Activated CD8-positive, alpha-beta T cell treated with anti-CD3 and anti-CD28 coated beads for 36 hours (primary cell): Measurements from ENCODE around the gene POLE2. TPM values are rescaled to one million over a fixed set of nuclear protein-coding genes. Genes with fewer than 3 reads are reported as not detected.
"Not testable (repeated sequence)": the region's sequence is repeated elsewhere in the genome, so short reads cannot be mapped to it uniquely, and the experiment has no call there.

Source experiments
- ATAC-seq: fragments of 200-7000 bp; cut with Tn5 transposase; one replicate; pipeline ENCODE4 v1.10.0; 2021; ENCODE audit warnings: mild to moderate bottlenecking, moderate library complexity
- CTCF ChIA-PET: fragments of 350-600 bp; sonication (Branson Sonifier 250); formaldehyde crosslinking; loops from one replicate; lab custom pipeline; 2021; ENCODE audit warnings: antibody characterized with exemption; lab: Charles Lee
- POLR2A ChIA-PET: fragments of 350-600 bp; sonication (Branson Sonifier 250); formaldehyde crosslinking; loops from one replicate; lab custom pipeline; 2021; ENCODE audit warnings: antibody characterized with exemption; lab: Charles Lee
- DNase-seq: peaks from one replicate; pipeline ENCODE4 v3.0.0-alpha.2; 2020
- H3K27ac Mint-ChIP-seq: one replicate; pipeline ENCODE4 v1.8.0; 2021; ENCODE audit warnings: mild to moderate bottlenecking, mixed read lengths
- H3K27me3 Mint-ChIP-seq: one replicate; pipeline ENCODE4 v1.8.0; 2021; ENCODE audit warnings: mixed read lengths
- H3K36me3 Mint-ChIP-seq: one replicate; pipeline ENCODE4 v1.8.0; 2021; ENCODE audit warnings: low read depth, mixed read lengths
- H3K4me1 Mint-ChIP-seq: one replicate; pipeline ENCODE4 v1.8.0; 2021; ENCODE audit warnings: low read depth, mixed read lengths
- H3K4me3 Mint-ChIP-seq: one replicate; pipeline ENCODE4 v1.8.0; 2021; ENCODE audit warnings: mild to moderate bottlenecking, moderate library complexity, mixed read lengths
- H3K9me3 Mint-ChIP-seq: one replicate; pipeline ENCODE4 v1.8.0; 2021; ENCODE audit warnings: mixed read lengths
- CTCF ChIP-seq: fragments of 200-600 bp; IDR thresholded peaks from one replicate; pipeline ENCODE4 v1.8.0; 2022; ENCODE audit warnings: antibody characterized with exemption, mild to moderate bottlenecking
- intact Hi-C: fragments of 100-400 bp; cut with micrococcal nuclease; formaldehyde crosslinking; loops from one replicate; pipeline ENCODE4 v1.10.0; 2022
- total RNA-seq, 2 experiments: library from RNA; stranded (reverse); gene quantifications; one replicate each; pipeline ENCODE4 v1.2.3, GENCODE V29; 2021

The POLE2 gene
- total RNA-seq, 2 experiments from 2014 or later: 36.3 to 36.5 TPM

GRCh38 chr14:49622022-49622607 is 65.9 kb downstream of the POLE2 start:
- Mint-ChIP-seq H3K4me3 (peak overlapping the region; percentile 90), H3K9me3 (no peaks in the 10 kb centered on the region), H3K36me3 (peaks cover 70% of the 10 kb centered on the region), H3K4me1 (peaks cover 50% of the 10 kb centered on the region), H3K27me3 (no peaks in the 10 kb centered on the region), H3K27ac (peak overlapping the region; percentile 98)
- intact Hi-C loops: loop anchor here (10.0 kb wide), 1 partner anchor 493 kb away; the partner anchor contains the start of gene VCPKMT
- ChIA-PET CTCF (interaction anchor here (1.3 to 3.9 kb wide), 5 partner anchors 11 to 240 kb away, joined by 3 to 30 read pairs (median 15); partner anchors contain the start of genes DNAAF2 and RPS29), POLR2A (interaction anchor here (1.9 to 5.7 kb wide), 8 partner anchors 8 to 36 kb away, joined by 4 to 60 read pairs (median 24); partner anchors contain the start of genes DNAAF2, LRR1 and RPS29)
- TF ChIP-seq CTCF: no peak
- ATAC-seq: no peak
- DNase-seq: no peak

GRCh38 chr14:49621114-49621881 is 66.7 kb downstream of the POLE2 start:
- Mint-ChIP-seq H3K9me3 (no peaks in the 10 kb centered on the region), H3K4me1 (peaks cover 48% of the 10 kb centered on the region), H3K4me3 (peak overlapping the region; percentile 90), H3K36me3 (peaks cover 68% of the 10 kb centered on the region), H3K27me3 (no peaks in the 10 kb centered on the region), H3K27ac (peak overlapping the region; percentile 98)
- CTCF ChIA-PET: interaction anchor here (1.3 to 3.9 kb wide), 11 partner anchors 9 to 241 kb away, joined by 3 to 30 read pairs (median 6); partner anchors contain the start of genes DNAAF2, KLHDC1, KLHDC2 and RPS29
- intact Hi-C loops: loop anchor here (2.0 to 10.0 kb wide), 2 partner anchors 14 to 494 kb away; partner anchors contain the start of genes DNAAF2 and VCPKMT
- POLR2A ChIA-PET: interaction anchor here (0.6 to 5.7 kb wide), 17 partner anchors 8 to 460 kb away, joined by 3 to 60 read pairs (median 6); partner anchors contain the start of genes DNAAF2, KLHDC2, LRR1 and NEMF
- peak; percentile 78 for DNase-seq
- peak; percentile 19 for ATAC-seq
- TF ChIP-seq CTCF: no peak

- DNase-seq: peak; percentile 95
- ChIA-PET POLR2A (interaction anchor here (0.6 to 5.7 kb wide), 21 partner anchors 9 to 461 kb away, joined by 3 to 60 read pairs (median 4); partner anchors contain the start of genes DNAAF2, KLHDC1, KLHDC2 and LRR1), CTCF (interaction anchor here (0.7 to 3.9 kb wide), 19 partner anchors 8 to 242 kb away, joined by 3 to 30 read pairs (median 4); partner anchors contain the start of genes DNAAF2, KLHDC1, KLHDC2 and POLE2)
- no peak for TF ChIP-seq CTCF
- intact Hi-C loops: loop anchor here (2.0 to 10.0 kb wide), 2 partner anchors 14 to 494 kb away; partner anchors contain the start of genes DNAAF2 and VCPKMT
- peak; percentile 91 for ATAC-seq
- Mint-ChIP-seq H3K4me1 (peaks cover 44% of the 10 kb centered on the region), H3K27me3 (no peaks in the 10 kb centered on the region), H3K27ac (peak within 1 kb of the TSS; percentile 98), H3K9me3 (no peaks in the 10 kb centered on the region), H3K36me3 (peaks cover 67% of the 10 kb centered on the region), H3K4me3 (peak within 1 kb of the TSS; percentile 90)
These were observed 67.6 kb downstream of the POLE2 start, which contains the start of the genes MGAT2 and RPL36AL for GRCh38 chr14:49620182-49621113. TSS of gene MGAT2 (plus strand) at chr14:49620799. CDS start at chr14:49621269, 470 bp downstream. TSS of gene RPL36AL (minus strand) at chr14:49620626. CDS start at chr14:49619104, 1,522 bp downstream.

- Mint-ChIP-seq H3K4me3 (peak overlapping the region; percentile 90), H3K27ac (peak overlapping the region; percentile 98), H3K27me3 (no peaks in the 10 kb centered on the region), H3K36me3 (peaks cover 66% of the 10 kb centered on the region), H3K9me3 (no peaks in the 10 kb centered on the region), H3K4me1 (peaks cover 39% of the 10 kb centered on the region)
- intact Hi-C loops: loop anchor here (1.0 to 10.0 kb wide), 3 partner anchors 15 to 495 kb away; partner anchors contain the start of genes DNAAF2 and VCPKMT
- DNase-seq: no peak
- no peak for TF ChIP-seq CTCF
- POLR2A ChIA-PET: interaction anchor here (0.6 to 5.7 kb wide), 13 partner anchors 9 to 245 kb away, joined by 3 to 60 read pairs (median 11); partner anchors contain the start of genes DNAAF2, KLHDC1, LRR1 and NEMF
- CTCF ChIA-PET: interaction anchor here (0.7 to 3.9 kb wide), 16 partner anchors 9 to 242 kb away, joined by 3 to 30 read pairs (median 4); partner anchors contain the start of genes DNAAF2, KLHDC1, KLHDC2 and POLE2
- ATAC-seq: no peak
These were observed 68.3 kb downstream of the POLE2 start for GRCh38 chr14:49619730-49620129.

- CTCF ChIA-PET: interaction anchor here (1.9 to 3.9 kb wide), 3 partner anchors 13 to 149 kb away, joined by 8 to 30 read pairs (median 15); partner anchors contain the start of genes DNAAF2 and KLHDC2
- H3K9me3 Mint-ChIP-seq, H3K27me3 Mint-ChIP-seq, ATAC-seq, DNase-seq: not testable (repeated sequence)
- H3K27ac Mint-ChIP-seq: peak overlapping the region; percentile 98
- peaks cover 36% of the 10 kb centered on the region for H3K4me1 Mint-ChIP-seq
- H3K4me3 Mint-ChIP-seq: peak overlapping the region; percentile 90
- POLR2A ChIA-PET: interaction anchor here (0.6 to 5.7 kb wide), 6 partner anchors 13 to 42 kb away, joined by 3 to 60 read pairs (median 36); partner anchors contain the start of genes DNAAF2, LRR1 and RPS29
- H3K36me3 Mint-ChIP-seq: peaks cover 63% of the 10 kb centered on the region
- intact Hi-C loops: loop anchor here (1.0 kb wide), 1 partner anchor 20 kb away; no protein-coding TSS in a partner anchor
These were observed 68.7 kb downstream of the POLE2 start for GRCh38 chr14:49619273-49619672.
